22Rv1 (cell line): Measurements from ENCODE around the gene BEST2.
A peak's percentile ranks its signal among the peaks of the same experiment; 100 is the strongest.

Experiments used
- H3K27ac ChIP-seq: fragments of 450-650 bp; 2 replicates; pipeline ENCODE4 v1.5.1; 2017
- CTCF ChIP-seq: fragments of 450-650 bp; IDR thresholded peaks from 2 replicates; pipeline ENCODE4 v1.5.1; 2017; ENCODE audit warnings: mild to moderate bottlenecking
- ZFX ChIP-seq: fragments of 450-650 bp; IDR thresholded peaks from 2 replicates; pipeline ENCODE4 v1.6.1; 2017; ENCODE audit warnings: antibody characterized with exemption, borderline replicate concordance

BEST2 gene

DNA sequence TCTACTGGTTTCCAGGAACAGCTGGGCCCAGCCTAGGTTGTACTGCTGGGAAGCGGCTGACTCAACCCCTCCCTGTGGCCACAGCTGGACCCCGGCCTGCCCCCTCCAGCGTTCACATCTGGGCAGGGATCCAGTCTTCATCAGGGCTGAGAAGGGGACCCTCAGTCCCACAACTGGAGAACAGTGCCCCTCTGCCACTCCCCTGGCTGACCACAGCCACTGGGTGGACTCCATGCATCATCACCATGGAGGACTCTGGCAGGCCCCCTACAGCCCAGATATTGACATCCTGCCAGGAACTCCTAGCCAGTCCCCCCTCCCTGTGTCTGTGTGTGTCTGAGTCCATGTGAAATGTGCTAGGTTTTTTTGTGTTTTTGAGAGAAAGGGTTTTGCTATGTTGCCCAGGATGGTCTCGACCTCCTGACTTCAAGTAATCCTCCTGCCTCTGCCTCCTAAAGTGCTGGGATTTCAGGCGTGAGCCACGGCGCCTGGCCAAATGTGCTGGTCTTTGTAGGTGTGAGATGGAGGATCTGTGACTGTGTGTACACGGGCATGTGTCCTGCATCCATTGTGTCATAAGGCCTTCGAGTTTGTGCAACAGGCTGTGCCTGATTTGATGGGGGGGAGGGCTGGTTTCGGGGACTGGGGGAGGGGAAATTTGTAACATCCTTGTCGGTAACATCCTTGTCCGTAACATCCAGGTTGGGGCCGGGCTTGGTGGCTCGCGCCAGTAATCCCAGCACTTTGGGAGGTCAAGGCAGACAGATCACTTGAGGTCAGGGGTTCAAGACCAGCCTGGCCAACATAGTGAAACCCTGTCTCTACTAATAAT lies 27.8 kb downstream of the BEST2 start:
- TF ChIP-seq ZFX: no peak
- TF ChIP-seq CTCF: no peak
- peak overlapping the region; percentile 95 for H3K27ac ChIP-seq

DNA sequence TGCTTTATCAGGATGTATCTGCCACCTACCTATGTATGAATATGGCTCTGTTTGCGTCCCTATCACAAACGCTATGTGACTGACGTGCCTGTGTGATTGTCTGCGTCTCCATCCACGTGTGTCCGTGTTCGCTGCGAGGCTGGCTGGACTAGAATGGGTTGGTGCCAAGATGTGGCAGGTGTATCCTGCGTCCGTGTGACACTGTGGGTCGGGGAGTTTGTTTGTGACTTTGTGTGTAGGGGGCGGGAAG lies 30.5 kb downstream of the BEST2 start:
- peak overlapping the region; percentile 98 for H3K27ac ChIP-seq
- TF ChIP-seq CTCF: no peak
- TF ChIP-seq ZFX: no peak

- TF ChIP-seq ZFX (no peak), CTCF (no peak)
- peak overlapping the region; percentile 98 for H3K27ac ChIP-seq
These were observed 31.1 kb downstream of the BEST2 start for GRCh38 chr19:12782424-12783290.

GRCh38 chr19:12783291-12783848 lies 31.8 kb downstream of the BEST2 start:
- peak overlapping the region; percentile 98 for H3K27ac ChIP-seq
- TF ChIP-seq ZFX (no peak), CTCF (no peak)

DNA sequence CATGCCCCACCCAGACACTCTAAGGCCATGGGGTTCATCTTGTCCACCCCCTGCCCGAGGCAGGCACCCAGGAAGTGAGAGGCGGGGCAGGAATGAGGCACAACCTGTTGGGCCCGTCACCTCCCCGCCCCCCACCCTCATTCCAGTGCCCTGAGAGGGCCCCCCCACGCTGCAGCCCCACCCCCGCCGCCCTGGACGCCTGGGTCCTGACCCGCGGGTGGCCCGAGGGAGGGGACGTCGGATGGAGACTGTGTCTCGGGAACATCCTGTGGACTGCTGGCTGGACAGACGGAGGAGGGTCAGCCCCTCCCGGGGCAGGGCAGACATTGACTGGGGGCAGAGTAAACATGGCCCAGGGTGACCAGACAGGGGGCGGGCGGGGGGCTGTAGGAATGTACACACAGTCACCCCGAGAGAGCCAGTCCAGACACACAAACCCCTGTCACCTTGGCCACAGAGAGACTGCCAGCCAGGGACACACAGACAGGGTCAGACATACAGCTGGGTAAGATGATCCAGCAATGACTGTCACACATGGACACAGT lies 32.3 kb downstream of the BEST2 start:
- peak overlapping the region; percentile 98 for H3K27ac ChIP-seq

DNA sequence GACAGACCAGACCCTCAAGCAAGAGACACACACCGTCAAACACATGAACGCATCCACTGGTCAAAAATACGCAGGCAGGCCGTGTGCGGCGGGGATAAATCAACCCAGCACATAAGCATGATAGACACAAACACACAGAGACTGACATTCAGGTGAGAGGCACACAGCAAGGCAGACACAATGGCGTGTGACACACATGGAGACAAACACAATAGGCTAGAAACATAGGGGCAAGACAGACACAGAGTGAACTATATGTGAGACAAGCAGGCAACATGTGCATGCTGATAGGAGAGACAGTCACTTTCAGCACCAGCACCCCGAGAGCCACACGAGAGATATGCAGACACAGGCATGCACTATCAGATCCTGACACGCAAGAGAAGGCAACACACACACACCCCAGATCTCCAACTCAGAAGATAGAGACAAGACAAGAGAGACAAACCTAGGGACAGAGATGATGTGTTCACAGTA lies 32.8 kb downstream of the BEST2 start:
- TF ChIP-seq ZFX (no peak), CTCF (no peak)
- peak overlapping the region; percentile 98 for H3K27ac ChIP-seq

More for the DNA sequence above, 32.3 kb downstream of the BEST2 start:
- TF ChIP-seq CTCF (no peak), ZFX (no peak)
